ENCODE results near the gene OVAAL.

OVAAL gene
- long read RNA-seq, result 0 reads

- TF ChIP-seq GABPA (IDR thresholded peaks at IDR 0.05; ENCODE audit: low read depth), result no peak
- TF ChIP-seq SPI1 (IDR thresholded peaks at IDR 0.05; ENCODE audit: borderline replicate concordance, low read depth), result no peak
- Histone ChIP-seq H3K27me3 (ENCODE audit: insufficient read depth, poor library complexity, severe bottlenecking) (no peaks in the 10 kb centered on the region), H3K4me3 (replicated peaks; ENCODE audit: insufficient read depth, low read length) (no peak within 1 kb of the TSS), H3K27ac (replicated peaks) (no peak within 1 kb of the TSS)
- DNase-seq (ENCODE audit: low read depth in 1 of 2, low spot score in 1 of 2), result no peak
Measured at GRCh38 chr1:180558664-180559063, at the start of gene OVAAL. TSS of gene OVAAL (plus strand) at chr1:180558964.

DNA sequence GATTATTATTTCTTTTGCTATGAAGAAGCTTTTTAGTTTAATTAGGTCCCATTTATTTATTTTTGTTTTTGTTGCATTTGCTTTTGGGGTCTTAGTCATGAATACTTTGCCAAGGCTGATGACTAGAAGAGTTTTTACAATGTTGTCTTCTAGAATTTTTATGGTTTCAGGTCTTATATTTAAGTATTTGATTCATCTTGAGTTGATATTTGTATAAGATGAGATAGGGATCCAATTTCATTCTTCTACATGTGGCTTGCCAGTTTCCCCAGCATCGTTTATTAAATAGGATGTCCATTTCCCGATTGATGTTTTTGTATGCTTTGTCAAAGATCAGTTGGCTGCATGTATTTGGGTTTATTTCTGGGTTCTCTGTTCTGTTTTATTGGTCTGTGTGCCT, 47.9 kb upstream of the OVAAL start:
- H3K4me3 ChIP-seq (replicated peaks; ENCODE audit: insufficient read depth, low read length), result no peak overlapping the region
- no peak overlapping the region for H3K27ac ChIP-seq (replicated peaks)
- no peak for TF ChIP-seq GABPA (IDR thresholded peaks at IDR 0.05; ENCODE audit: low read depth)
- no peak for TF ChIP-seq REST (IDR thresholded peaks at IDR 0.05; ENCODE audit: insufficient replicate concordance, low read depth)
- TF ChIP-seq SPI1 (IDR thresholded peaks at IDR 0.05; ENCODE audit: borderline replicate concordance, low read depth), result no peak
- TF ChIP-seq POLR2AphosphoS5 (IDR thresholded peaks at IDR 0.05; ENCODE audit: low read depth), result no peak
- TF ChIP-seq, protein P1, sequence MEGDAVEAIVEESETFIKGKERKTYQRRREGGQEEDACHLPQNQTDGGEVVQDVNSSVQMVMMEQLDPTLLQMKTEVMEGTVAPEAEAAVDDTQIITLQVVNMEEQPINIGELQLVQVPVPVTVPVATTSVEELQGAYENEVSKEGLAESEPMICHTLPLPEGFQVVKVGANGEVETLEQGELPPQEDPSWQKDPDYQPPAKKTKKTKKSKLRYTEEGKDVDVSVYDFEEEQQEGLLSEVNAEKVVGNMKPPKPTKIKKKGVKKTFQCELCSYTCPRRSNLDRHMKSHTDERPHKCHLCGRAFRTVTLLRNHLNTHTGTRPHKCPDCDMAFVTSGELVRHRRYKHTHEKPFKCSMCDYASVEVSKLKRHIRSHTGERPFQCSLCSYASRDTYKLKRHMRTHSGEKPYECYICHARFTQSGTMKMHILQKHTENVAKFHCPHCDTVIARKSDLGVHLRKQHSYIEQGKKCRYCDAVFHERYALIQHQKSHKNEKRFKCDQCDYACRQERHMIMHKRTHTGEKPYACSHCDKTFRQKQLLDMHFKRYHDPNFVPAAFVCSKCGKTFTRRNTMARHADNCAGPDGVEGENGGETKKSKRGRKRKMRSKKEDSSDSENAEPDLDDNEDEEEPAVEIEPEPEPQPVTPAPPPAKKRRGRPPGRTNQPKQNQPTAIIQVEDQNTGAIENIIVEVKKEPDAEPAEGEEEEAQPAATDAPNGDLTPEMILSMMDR (IDR thresholded peaks at IDR 0.05; ENCODE audit: insufficient read depth, low read length), result no peak
- no peak for DNase-seq (ENCODE audit: low read depth in 1 of 2, low spot score in 1 of 2)
- no peaks in the 10 kb centered on the region for H3K27me3 ChIP-seq (ENCODE audit: insufficient read depth, poor library complexity, severe bottlenecking)

GRCh38 chr1:180513531-180513930, 45.2 kb upstream of the OVAAL start:
- H3K4me3 ChIP-seq (replicated peaks; ENCODE audit: insufficient read depth, low read length), result no peak overlapping the region
- H3K27ac ChIP-seq (replicated peaks), result no peak overlapping the region
- no peak for DNase-seq (ENCODE audit: low read depth in 1 of 2, low spot score in 1 of 2)
- H3K27me3 ChIP-seq (ENCODE audit: insufficient read depth, poor library complexity, severe bottlenecking), result no peaks in the 10 kb centered on the region
- TF ChIP-seq SPI1 (IDR thresholded peaks at IDR 0.05; ENCODE audit: borderline replicate concordance, low read depth), result no peak
- TF ChIP-seq GABPA (IDR thresholded peaks at IDR 0.05; ENCODE audit: low read depth), result no peak

DNA sequence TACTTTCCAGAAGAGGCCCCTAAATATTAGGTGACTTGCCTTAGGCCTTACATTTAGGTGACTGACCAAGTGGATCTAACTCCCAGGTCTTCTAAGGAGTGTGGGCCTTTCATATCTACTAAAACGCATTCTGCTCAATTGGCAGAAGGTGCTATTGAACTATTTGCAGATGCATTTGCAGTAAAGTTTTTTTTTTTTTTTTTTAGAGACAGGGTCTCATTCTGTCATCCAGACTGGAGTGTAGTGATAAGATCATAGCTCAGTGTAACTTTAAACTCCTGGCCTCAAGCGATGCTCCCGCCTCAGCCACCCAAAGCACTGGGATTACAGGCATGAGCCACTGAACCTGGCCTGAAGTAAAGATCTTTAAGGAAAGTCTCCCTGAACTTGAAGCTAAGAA, 43.4 kb upstream of the OVAAL start:
- H3K4me3 ChIP-seq (replicated peaks; ENCODE audit: insufficient read depth, low read length), result no peak overlapping the region
- no peak for TF ChIP-seq REST (IDR thresholded peaks at IDR 0.05; ENCODE audit: insufficient replicate concordance, low read depth)
- no peak for TF ChIP-seq GABPA (IDR thresholded peaks at IDR 0.05; ENCODE audit: low read depth)
- TF ChIP-seq POLR2AphosphoS5 (IDR thresholded peaks at IDR 0.05; ENCODE audit: low read depth), result no peak
- TF ChIP-seq, protein P1 (IDR thresholded peaks at IDR 0.05; ENCODE audit: insufficient read depth, low read length), result no peak
- DNase-seq (ENCODE audit: low read depth in 1 of 2, low spot score in 1 of 2), result no peak
- H3K27ac ChIP-seq (replicated peaks), result no peak overlapping the region
- no peaks in the 10 kb centered on the region for H3K27me3 ChIP-seq (ENCODE audit: insufficient read depth, poor library complexity, severe bottlenecking)

DNA sequence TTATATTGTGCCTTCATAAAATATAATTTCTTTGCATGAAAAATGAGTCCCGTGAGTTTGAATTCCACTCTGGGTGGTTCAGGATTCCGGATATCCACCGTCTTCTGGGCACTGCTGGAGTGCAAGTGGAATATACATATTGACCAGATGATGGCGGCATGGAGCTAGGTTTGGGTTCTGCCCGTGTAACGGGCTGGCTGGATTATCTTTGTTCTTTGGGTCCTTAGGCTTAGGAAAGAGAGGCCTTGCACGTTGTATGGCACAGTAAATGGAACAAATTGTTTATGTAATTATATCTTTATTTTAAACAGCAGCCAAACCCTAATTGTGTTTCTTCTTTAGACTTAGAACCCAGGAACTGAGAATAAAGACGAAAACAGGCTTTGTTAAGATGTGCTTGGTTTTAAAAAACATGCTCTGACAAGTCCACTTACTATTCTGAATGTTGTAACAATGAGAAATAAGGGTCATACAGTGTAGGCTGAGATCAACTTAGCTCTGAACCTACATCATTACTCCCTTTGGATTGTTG, 42.8 kb upstream of the OVAAL start:
- peak; percentile 60 to 70 for DNase-seq (ENCODE audit: low read depth in 1 of 2, low spot score in 1 of 2)

More for the DNA sequence above, 42.8 kb upstream of the OVAAL start:
- Histone ChIP-seq H3K4me3 (replicated peaks; ENCODE audit: insufficient read depth, low read length) (no peak overlapping the region), H3K27me3 (ENCODE audit: insufficient read depth, poor library complexity, severe bottlenecking) (no peaks in the 10 kb centered on the region), H3K27ac (replicated peaks) (no peak overlapping the region)
- TF ChIP-seq, protein P1 (IDR thresholded peaks at IDR 0.05; ENCODE audit: insufficient read depth, low read length), result peak; percentile 42
- TF ChIP-seq SPI1 (IDR thresholded peaks at IDR 0.05; ENCODE audit: borderline replicate concordance, low read depth), result no peak
- no peak for TF ChIP-seq GABPA (IDR thresholded peaks at IDR 0.05; ENCODE audit: low read depth)
- no peak for TF ChIP-seq POLR2AphosphoS5 (IDR thresholded peaks at IDR 0.05; ENCODE audit: low read depth)
- no peak for TF ChIP-seq REST (IDR thresholded peaks at IDR 0.05; ENCODE audit: insufficient replicate concordance, low read depth)
